Cardiac fibroblast (primary cell): ENCODE results near the gene CDC42BPG.

Experiments used
- DNase-seq, 2 donors: peaks; one replicate each; pipeline versions ENCODE4 v3.0.0 to v3.0.0-alpha.2; 2010; ENCODE audit warnings: low read depth in 2 of 2
- H3K4me3 ChIP-seq, 2 donors: replicated peaks in 1 of 2; 1 replicate in 1 of 2; 2 replicates in 1 of 2; pipeline ENCODE4 v1.5.1; 2011; ENCODE audit warnings: low read depth in 2 of 2, low read length in 2 of 2, mild to moderate bottlenecking in 2 of 2, moderate library complexity in 1 of 2
- TF ChIP-seq, protein P1 (sequence below): IDR thresholded peaks from one replicate; pipeline ENCODE4 v1.5.1; 2011; ENCODE audit warnings: low read depth, mild to moderate bottlenecking, low read length, inconsistent platforms

Gene CDC42BPG

DNA sequence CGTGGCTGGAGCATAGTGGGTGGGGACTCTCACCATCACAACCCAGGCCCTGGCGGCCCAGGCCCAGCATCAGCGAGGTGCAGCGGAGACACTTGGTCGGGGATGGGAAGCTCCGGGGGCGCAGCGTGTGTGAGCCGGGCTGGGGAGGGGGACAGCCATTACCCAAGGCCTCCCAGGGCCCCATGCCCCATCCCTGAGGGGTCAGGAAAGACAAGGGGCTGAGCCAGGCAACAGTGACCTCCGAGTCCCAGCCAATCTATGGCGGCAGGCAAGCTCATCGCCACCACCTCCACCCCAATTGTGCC lies 11.3 kb downstream of the CDC42BPG start:
- H3K4me3 ChIP-seq = no peak overlapping the region
- TF ChIP-seq, protein P1, sequence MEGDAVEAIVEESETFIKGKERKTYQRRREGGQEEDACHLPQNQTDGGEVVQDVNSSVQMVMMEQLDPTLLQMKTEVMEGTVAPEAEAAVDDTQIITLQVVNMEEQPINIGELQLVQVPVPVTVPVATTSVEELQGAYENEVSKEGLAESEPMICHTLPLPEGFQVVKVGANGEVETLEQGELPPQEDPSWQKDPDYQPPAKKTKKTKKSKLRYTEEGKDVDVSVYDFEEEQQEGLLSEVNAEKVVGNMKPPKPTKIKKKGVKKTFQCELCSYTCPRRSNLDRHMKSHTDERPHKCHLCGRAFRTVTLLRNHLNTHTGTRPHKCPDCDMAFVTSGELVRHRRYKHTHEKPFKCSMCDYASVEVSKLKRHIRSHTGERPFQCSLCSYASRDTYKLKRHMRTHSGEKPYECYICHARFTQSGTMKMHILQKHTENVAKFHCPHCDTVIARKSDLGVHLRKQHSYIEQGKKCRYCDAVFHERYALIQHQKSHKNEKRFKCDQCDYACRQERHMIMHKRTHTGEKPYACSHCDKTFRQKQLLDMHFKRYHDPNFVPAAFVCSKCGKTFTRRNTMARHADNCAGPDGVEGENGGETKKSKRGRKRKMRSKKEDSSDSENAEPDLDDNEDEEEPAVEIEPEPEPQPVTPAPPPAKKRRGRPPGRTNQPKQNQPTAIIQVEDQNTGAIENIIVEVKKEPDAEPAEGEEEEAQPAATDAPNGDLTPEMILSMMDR = no peak
- DNase-seq = no peak

DNA sequence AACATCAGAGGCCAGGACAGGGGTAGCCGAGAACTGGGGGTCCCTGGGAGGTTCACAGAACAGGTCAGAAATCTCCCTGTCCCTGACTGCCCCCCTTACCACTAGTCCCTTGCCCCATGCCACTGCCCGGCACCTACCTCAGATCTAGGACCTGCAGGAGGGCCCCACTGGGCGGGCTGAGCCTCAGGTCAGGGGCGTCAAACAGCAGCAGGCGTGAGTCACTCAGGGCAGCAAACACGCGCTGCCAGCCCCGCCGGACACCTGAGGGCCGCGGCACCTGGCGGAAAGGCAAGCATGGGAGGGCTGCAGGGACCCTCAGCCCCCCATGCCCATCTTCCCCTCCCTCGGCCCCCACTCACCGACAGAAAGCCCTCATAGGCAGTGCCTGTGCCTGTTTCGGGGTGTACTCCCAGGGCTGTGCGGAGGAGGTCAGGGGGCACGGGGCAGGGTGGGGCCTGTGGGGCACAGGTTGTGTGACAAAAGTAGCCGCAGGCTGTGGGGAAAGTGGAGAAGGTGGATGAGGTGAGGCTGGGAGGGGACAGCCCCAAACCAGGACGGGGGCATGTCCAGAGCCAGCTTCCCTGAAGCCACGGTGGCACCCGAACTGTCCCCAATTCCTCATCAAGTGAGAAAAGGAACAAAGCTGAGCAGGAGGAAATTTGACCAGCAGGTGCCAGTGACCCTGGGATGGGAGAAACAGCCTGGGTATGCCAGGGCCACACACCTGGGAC lies 11.8 kb downstream of the CDC42BPG start:
- no peak overlapping the region for H3K4me3 ChIP-seq
- TF ChIP-seq, protein P1 = no peak
- no peak for DNase-seq

- TF ChIP-seq, protein P1 = no peak
- H3K4me3 ChIP-seq = no peak overlapping the region
- no peak for DNase-seq
These were observed 13.0 kb downstream of the CDC42BPG start for GRCh38 chr11:64831411-64831891.

DNA sequence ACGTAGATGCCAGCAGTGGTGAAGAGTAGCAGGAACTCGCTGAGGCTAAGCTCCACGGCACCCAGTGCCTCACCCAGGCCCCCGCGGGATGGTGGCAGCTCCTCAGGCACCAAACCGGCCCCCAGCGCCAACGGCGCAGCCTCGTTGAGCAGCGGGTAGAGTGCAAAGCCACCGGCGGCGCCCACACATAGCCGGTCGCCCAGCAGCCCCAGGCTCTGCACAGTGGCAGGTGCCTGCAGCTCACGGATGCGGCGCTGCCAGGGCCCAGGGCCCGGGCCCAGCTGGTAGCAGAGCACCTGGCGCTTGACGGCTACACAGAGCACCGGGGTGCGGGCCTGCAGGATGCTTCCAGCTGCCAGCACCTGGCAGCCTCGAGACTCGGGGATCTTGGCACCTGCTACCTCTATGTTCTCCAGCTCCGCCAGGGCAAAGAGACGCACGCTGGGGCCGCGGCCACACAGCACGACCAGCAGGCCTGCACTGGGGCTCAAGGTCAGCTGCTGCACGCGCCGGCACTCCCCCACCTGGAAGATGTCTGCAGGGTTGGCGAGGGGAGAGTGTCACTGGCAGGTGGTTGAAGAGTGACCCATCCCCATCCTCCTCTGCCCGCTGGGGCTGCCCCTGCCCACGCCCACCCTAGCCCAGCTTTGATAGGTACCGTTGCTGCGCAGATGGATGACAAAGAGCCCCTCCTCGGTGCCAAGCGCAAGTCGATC lies 14.8 kb downstream of the CDC42BPG start:
- H3K4me3 ChIP-seq = no peak overlapping the region
- DNase-seq = no peak
- TF ChIP-seq, protein P1 = no peak

- DNase-seq = no peak
- TF ChIP-seq, protein P1 = no peak
- H3K4me3 ChIP-seq = no peak overlapping the region
These were observed 17.0 kb downstream of the CDC42BPG start for GRCh38 chr11:64827451-64827839.

GRCh38 chr11:64826578-64827450 lies 17.6 kb downstream of the CDC42BPG start:
- TF ChIP-seq, protein P1 = no peak
- H3K4me3 ChIP-seq = no peak overlapping the region
- DNase-seq = no peak
